NCI-H510A treated with DMSO at 0.1 percent for 48 hours (cell line): ENCODE results near the gene CYBA.
A peak's percentile ranks its signal among the peaks of the same experiment; 100 is the strongest.
"Not testable (repeated sequence)": the region's sequence is repeated elsewhere in the genome, so short reads cannot be mapped to it uniquely, and the experiment has no call there.

Experiments
- DNase-seq: peaks from one replicate; lab custom pipeline; 2025; lab: John Stamatoyannopoulos, UW

Gene CYBA

DNA sequence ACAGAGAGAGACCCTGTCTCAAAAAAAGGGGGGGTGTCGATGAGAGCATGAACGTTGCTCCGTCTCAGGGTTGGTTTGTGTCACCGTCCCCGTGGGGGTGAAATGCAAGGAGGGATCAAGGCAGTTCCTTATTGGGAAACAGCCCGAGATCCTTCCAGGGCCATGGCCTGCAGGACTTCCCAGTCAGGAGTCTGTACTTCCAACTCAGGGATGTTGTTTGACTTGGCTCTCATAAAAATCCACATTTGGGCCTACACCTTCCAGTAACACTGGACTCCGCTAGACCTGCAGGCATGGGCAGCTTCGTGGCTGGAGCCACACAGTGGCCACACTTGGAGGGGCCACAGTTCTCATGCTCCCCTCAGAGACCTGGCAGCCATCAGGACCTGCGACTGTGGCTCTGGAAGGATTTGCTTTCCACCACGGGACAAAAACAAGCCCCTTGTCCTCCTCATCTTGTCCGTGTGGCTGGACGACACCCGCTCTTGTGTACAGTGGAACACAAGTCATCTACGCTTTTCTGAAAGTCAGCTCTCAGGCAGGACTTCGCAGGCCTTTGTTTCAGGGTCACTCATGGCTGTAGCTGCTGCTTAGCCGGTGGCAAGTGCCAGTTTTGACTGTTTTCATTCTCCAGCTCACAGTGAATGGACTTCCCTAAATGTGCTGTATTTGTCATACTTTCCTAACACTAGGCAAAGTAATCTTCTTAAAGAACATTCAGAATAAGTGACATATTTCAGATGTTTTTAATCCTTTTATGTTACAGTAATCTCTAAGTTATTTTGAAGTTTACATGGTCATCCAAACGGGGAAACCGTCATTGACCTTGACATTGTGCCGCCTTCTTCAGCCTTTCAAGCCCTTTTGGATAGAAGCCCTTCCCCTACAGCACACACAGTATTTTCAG is 36.7 kb downstream of the CYBA start:
- no peak for DNase-seq

DNA sequence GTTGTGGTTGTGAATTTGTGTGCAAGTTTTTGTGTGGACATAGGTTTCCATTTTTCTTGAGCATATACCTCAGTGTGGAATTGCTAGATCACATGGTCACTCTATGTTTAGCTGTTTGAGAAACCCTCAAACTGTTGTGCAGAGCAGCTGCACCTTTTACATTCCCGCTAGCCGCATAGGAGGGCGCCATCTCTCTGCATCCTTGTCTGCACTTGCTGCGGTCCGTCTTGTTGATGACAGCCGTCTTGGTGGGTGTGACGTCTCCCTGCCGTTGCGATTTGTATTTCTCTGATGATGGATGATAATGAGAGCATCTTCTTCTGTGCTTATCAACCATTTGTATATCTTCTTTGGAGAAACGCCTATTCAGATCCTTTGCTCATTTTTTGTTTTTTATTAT is 37.6 kb downstream of the CYBA start:
- no peak for DNase-seq

DNA sequence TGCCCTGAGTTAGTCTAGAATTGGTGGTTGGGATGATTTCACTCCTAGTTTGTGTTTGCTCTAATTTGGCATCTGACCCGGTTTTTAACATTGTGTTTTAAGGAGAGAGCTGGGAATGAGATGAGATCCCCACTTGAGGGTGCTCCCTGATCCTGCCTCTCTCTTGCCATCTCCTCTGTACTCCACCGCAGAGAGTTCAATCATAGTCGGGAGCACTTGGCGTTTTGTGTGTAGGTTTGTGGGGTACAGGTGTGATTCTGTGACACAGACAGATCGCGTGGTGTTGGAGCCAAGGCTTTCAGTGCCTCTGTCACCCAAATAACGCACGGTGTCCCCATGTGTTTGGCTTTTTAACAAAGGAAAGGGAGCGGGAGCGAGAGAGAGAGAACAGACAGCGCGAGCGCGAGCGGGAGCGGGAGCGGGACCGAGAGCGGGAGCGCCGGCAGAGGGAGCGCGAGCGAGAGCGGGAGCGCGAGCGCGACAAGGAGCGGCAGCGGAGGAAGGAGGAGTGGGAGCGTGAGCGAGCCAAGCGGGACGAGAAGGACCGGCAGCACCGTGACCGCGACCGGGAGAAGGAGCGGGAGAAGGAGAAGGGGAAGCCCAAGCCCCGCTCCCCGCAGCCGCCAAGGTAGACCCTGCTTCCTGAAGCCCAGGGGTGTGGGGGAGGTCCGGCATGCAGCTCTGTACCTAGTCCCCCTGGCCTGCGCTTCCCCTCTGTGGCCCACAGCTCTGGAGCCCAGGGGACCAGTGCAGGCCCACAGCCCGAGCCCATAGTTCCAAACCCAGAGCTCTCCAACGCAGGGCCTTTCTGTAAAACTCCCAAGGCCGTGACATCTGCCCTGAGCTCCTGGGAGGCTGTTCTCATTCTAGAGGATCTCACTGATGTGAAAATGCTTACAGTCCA is 39.7 kb downstream of the CYBA start:
- no peak for DNase-seq

DNA sequence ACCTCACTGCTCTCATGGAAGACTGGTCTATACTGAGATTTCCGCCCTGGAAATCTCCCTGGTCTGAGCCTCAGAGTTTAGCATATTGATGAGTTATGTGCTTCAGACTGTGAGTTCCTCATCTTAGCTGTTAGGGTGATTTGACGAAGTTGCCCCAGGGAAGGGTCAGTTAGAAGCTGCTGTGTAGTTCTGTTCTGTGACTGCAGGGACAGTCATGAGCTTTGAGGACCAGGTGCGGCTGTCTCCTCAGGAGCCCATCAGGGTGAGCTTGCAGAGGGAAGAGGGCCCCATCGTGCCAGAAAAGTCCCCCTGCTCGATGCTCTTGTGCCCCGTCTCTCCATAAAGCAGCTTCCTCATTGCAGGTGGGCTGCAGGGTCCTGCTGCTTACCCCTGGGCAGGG is 40.8 kb downstream of the CYBA start:
- no peak for DNase-seq

- not testable (repeated sequence) for DNase-seq
These were observed 41.4 kb downstream of the CYBA start for GRCh38 chr16:88609426-88609825.

GRCh38 chr16:88608076-88608475 is 42.8 kb downstream of the CYBA start:
- DNase-seq = no peak

- no peak for DNase-seq
These were observed 44.6 kb downstream of the CYBA start for GRCh38 chr16:88606148-88606757.

- DNase-seq = no peak
These were observed 45.4 kb downstream of the CYBA start for GRCh38 chr16:88605186-88606147.

DNA sequence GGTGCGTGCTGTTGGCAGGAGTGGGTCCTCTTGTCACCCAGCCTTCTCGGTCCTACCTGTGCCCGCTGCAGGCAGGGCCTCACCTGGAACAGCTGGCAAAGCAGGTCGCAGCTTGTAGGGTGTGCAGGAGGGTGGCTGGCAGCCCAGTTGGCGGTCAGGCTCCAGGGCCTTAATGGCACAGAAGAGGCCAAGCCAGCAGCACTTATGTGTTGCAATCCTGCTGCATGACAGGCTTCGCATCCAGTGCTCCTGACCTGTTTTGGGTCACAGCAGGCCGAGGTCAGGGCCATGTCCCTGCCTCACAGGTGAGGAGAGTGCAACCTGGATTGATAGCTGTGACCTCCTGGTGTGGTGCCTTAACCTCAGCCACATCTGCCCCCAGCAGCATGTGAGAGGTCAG is 48.8 kb downstream of the CYBA start:
- DNase-seq = peak; percentile 22

DNA sequence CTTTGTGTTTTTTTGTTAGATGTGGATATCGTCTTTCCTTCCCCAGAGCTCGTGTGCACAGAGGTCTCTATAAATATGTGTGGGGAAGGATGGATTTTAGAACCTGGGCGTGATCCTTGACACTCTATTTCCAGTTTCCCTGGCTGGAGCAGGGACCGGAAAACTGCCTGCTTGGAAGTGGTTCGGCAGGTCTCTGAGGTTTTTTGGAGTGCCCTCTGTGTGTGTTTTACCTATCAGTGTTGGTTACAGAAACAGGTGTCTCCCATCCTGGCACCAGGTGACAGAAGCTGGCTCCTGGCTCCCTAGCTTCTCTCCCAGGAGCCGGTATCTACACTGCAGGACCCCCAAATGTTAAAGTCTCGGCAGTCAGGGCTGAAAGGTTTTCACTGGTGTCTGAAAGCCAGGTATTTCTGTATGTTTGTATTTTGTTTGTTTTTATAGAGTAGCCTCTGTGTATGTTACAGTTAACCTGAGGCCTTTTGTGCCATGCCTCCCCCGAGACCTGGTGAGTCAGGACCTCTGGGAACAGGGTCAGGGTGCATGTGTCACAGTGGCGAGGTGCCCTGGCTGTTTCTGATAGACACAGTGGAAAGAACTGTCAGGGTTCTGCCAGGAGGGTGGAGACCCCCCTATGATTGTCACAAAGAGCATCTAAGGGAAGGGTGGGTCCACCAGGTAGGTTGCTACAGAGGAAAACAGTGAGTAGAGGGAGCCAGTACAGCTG is 49.4 kb downstream of the CYBA start:
- DNase-seq = peak; percentile 60

- no peak for DNase-seq
These were observed 50.3 kb downstream of the CYBA start for GRCh38 chr16:88600539-88600896.

DNA sequence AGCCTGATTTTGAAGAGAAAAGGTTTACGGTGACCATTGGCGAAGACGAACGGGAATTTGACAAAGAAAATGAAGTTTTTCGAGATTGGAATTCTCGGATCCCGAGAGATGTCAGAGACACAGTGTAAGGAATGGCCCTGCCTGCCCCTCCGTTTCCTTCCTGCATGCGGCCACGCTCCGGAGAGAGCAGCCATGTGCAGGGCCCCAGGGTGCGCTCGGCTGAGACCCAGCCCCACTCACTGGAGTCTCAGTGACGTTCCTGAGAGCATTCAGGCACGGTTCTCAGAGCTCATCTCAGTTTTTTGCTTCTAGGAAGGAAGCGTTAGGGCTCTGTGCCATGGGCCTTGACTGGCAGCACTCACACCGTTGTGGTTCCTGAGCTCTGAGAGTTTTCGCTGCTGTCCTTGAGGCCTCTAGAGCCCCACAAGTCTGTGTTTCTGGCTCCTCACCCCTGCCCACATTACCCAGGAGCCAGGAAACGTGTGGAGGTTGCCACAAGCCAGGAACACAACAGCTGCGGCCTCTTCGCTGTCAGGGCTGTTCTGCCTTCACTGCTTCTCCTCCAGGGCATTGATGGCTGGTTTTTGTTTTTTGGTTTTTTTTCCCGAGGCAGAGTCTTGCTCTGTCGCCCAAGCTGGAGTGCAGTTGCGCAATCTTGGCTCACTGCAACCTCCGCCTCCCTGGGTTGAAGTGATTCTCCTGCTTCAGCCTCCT is 50.9 kb downstream of the CYBA start:
- DNase-seq = no peak

DNA sequence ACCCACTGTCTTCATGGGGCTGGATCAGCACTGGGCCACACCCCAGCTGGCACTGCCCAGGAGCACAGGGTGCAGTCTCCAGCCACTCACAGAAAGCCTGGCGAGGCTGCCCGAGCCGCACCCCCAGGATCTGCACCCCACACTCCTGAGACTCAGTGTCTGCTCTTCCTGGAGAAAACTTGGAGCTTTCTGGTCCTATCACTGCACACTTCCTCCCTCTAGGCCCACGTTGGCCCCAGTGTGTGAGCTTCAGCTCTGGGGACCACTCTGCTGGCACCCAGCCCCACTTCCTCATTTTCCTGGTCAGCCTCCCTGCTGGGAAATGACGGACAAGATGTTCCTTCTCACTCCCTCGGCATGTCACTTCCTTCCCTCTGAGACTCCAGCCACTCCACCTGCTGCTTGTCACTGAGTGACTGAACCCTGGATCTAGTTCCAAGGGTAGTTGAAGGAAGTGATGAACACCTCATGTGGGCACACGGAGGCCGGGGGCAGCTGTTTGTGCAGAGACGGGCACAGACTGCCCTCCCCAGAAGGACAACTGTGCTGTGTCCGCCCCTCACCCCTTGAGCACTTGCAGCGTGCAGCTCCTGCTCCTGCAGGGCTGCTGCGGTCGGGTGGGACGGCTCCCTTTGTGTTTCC is 51.6 kb downstream of the CYBA start:
- no peak for DNase-seq

DNA sequence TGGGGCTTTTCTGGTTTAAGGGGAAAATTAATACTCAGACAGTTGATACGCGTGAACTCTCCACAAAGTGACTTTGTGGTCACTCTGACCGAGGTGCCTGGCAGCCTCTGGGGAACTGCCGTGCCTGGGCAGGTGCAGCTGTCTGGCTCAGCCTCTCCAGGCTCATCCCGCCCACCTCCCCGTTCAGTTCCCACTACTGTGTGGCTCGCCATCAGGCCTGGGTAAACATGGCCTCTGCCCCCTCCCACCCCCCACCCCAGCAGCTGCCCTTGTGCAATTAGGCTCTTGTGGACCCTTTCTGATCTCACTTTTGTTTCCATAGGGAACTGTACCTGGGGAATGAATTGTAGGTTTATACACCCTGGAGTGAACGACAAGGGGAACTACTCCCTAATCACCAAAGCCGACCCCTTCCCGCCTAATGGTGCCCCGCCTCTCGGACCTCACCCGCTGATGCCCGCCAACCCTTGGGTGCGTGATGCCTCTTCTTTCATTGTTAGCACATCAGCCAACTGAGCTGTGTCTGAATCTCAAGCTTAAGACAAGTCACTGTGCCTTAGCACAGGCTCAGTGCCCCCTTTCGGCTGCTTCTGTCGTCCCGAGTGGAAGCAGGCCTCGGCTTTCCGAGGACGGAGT is 52.9 kb downstream of the CYBA start:
- DNase-seq = peak; percentile 67

DNA sequence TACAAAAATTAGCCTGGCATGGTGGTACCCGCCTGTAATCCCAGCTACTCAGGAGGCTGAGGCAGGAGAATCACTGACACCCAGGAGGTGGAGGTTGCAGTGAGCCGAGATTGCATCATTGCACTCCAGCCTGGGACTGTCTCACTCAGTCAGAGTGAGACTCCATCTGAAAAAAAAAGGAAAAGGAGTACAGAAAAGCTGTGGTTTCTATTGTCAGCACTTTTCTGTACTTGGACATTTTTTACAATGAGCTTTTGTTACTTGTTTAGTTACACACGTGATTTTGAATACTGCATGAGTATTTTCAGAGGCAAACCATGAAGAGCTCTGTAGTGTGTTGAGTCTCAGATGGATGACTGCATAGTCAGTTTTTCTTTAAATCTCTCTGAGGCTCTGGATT is 54.4 kb downstream of the CYBA start:
- no peak for DNase-seq

DNA sequence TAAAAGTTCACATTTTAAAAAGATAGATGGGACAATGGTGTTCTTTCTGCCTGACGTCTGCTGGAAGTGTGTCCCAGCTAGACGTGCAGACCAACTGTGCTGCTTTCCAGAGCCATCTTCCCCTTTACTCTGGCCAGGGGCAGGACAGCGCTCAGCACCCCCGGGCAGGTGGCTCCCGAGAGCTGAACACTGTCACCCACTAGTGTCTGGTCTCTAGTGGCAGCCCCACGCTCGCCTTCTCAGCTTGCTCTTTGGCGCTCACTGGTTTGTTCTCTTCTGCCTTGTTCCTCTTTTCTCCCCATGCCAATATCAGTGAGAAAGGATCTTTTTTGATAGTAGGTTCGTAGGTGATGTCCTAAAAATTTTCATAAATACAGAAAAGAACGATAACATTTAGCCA is 54.9 kb downstream of the CYBA start:
- no peak for DNase-seq

DNA sequence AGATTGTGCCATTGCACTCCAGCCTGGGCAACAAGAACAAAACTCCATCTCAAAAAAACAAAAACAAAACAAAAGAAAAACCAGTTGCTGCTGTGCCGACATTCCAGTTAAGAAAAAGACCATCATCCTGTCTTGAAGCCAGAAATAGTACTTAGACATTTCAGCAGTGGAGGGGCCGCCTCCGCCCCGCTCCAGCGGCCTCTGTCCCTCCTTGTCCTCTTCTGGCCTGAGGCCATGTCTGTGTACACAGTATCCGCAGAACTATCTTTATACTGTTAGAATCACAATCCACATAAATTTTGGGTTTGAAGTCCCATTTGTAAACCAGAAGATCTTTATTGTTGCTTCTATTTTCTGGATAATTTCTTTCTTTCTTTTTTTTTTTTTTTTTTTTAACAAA is 55.8 kb downstream of the CYBA start:
- DNase-seq = no peak

GRCh38 chr16:88593910-88594309 is 56.9 kb downstream of the CYBA start:
- DNase-seq = no peak

DNA sequence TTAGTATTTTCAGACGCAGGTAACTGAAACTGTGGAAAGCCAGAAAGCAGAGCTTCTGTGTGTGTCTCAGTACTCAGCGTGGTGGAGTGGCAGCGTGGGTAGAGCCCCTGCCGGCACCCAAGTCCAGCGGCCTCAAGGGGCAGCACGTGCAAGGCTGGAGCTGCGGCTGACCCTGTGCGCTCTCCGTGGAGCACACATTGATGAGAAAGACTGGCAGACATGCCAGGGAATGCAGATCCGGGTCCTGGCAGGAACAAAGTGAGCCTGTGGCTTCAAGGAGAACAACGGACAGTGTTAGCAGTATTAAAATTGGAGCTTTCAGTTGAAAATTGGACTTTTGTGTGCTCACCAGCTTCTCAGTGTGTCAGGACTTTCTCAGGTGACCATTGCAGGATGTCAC is 57.4 kb downstream of the CYBA start:
- no peak for DNase-seq
